Naive thymus-derived CD4-positive, alpha-beta T cell (primary cell): Measurements from ENCODE around the gene CDC14B. TPM values are rescaled to one million over a fixed set of nuclear protein-coding genes. Genes with fewer than 3 reads are reported as not detected.
"Not testable (repeated sequence)": the region's sequence is repeated elsewhere in the genome, so short reads cannot be mapped to it uniquely, and the experiment has no call there.

Source experiments
- ATAC-seq: fragments of 150-1000 bp; cut with Tn5 transposase; 2 replicates; pipeline ENCODE4 v1.10.0; 2021; ENCODE audit warnings: mild to moderate bottlenecking, moderate library complexity
- CTCF ChIA-PET: fragments of 350-600 bp; sonication (Branson Sonifier 250); formaldehyde crosslinking; loops from one replicate; lab custom pipeline; 2021; ENCODE audit warnings: antibody characterized with exemption; lab: Charles Lee
- POLR2A ChIA-PET: fragments of 350-600 bp; sonication (Branson Sonifier 250); formaldehyde crosslinking; loops from one replicate; lab custom pipeline; 2021; ENCODE audit warnings: antibody characterized with exemption, inconsistent platforms; lab: Charles Lee
- DNase-seq, 9 donors: peaks; one replicate each; pipeline versions ENCODE4 v3.0.0 to v3.0.0-alpha.2; 2020 to 2022; ENCODE audit warnings: mixed read lengths in 1 of 9
- H3K27ac ChIP-seq: one replicate; pipeline ENCODE4 v1.7.0; 2013; ENCODE audit warnings: mild to moderate bottlenecking, low read depth, low read length, moderate library complexity
- H3K27me3 ChIP-seq, 2 donors: one replicate each; pipeline ENCODE4 v1.7.0; 2013; ENCODE audit warnings: low read length in 2 of 2, mild to moderate bottlenecking in 2 of 2, moderate library complexity in 2 of 2; ENCODE audit not compliant: control insufficient read depth in 2 of 2, insufficient read depth in 2 of 2
- H3K36me3 ChIP-seq, 3 experiments: 1 replicate in 2 of 3; 2 replicates in 1 of 3; pipeline ENCODE4 v1.7.0; 2013; ENCODE audit warnings: low read length in 3 of 3, mild to moderate bottlenecking in 3 of 3, moderate library complexity in 1 of 3; ENCODE audit not compliant: insufficient read depth in 3 of 3, control insufficient read depth in 2 of 3
- H3K4me1 ChIP-seq, 2 donors: one replicate each; pipeline ENCODE4 v1.7.0; 2013; ENCODE audit warnings: low read length in 2 of 2, mild to moderate bottlenecking in 2 of 2, moderate library complexity in 1 of 2; ENCODE audit not compliant: control insufficient read depth in 2 of 2, insufficient read depth in 2 of 2
- H3K4me3 ChIP-seq: 2 replicates; pipeline ENCODE4 v1.7.0; 2013; ENCODE audit warnings: mild to moderate bottlenecking, low read length
- H3K9me3 ChIP-seq, 3 experiments: 1 replicate in 2 of 3; 2 replicates in 1 of 3; pipeline ENCODE4 v1.7.0; 2013; ENCODE audit warnings: low read length in 3 of 3; ENCODE audit not compliant: control insufficient read depth in 2 of 3
- H3K27ac Mint-ChIP-seq, 9 donors: one replicate each; pipeline ENCODE4 v1.8.0; 2020 to 2022; ENCODE audit warnings: mixed read lengths in 9 of 9, mild to moderate bottlenecking in 8 of 9, moderate library complexity in 5 of 9, inconsistent platforms in 2 of 9
- H3K27me3 Mint-ChIP-seq, 5 donors: one replicate each; pipeline ENCODE4 v1.8.0; 2021 to 2022; ENCODE audit warnings: mixed read lengths in 5 of 5, mild to moderate bottlenecking in 1 of 5
- H3K36me3 Mint-ChIP-seq, 5 donors: one replicate each; pipeline ENCODE4 v1.8.0; 2020 to 2022; ENCODE audit warnings: mixed read lengths in 5 of 5, mild to moderate bottlenecking in 3 of 5, inconsistent platforms in 1 of 5
- H3K4me1 Mint-ChIP-seq, 7 donors: one replicate each; pipeline ENCODE4 v1.8.0; 2020 to 2022; ENCODE audit warnings: mixed read lengths in 7 of 7, mild to moderate bottlenecking in 3 of 7, inconsistent platforms in 1 of 7
- H3K4me3 Mint-ChIP-seq, 10 donors: one replicate each; pipeline ENCODE4 v1.8.0; 2020 to 2022; ENCODE audit warnings: mild to moderate bottlenecking in 10 of 10, mixed read lengths in 10 of 10, moderate library complexity in 6 of 10, inconsistent platforms in 2 of 10
- H3K9me3 Mint-ChIP-seq, 11 donors: one replicate each; pipeline ENCODE4 v1.8.0; 2020 to 2022; ENCODE audit warnings: mixed read lengths in 11 of 11, mild to moderate bottlenecking in 4 of 11, inconsistent platforms in 1 of 11, moderate library complexity in 1 of 11
- intact Hi-C, 2 donors: fragments of 100-400 bp; cut with micrococcal nuclease; formaldehyde crosslinking; loops; one replicate each; pipeline ENCODE4 v1.15.1; 2023
- polyA plus RNA-seq, 2 donors: library from polyadenylated mRNA; unstranded; fragments of 300-500 nt; fragmentation: Illumina TruSeq; gene quantifications; one replicate each; pipeline ENCODE4 v1.2.3, GENCODE V29; 2021
- total RNA-seq, 6 experiments: library from RNA in 5 of 6; stranded (reverse) in 5 of 6; gene quantifications; 1 replicate in 5 of 6; 2 replicates in 1 of 6; pipeline ENCODE4 v1.2.3 and lab custom pipeline; 2021 to 2026

CDC14B gene
- total and polyA plus RNA-seq, 7 experiments from 2014 or later, result 0.41 to 16.5 (median 9.4) TPM

DNA sequence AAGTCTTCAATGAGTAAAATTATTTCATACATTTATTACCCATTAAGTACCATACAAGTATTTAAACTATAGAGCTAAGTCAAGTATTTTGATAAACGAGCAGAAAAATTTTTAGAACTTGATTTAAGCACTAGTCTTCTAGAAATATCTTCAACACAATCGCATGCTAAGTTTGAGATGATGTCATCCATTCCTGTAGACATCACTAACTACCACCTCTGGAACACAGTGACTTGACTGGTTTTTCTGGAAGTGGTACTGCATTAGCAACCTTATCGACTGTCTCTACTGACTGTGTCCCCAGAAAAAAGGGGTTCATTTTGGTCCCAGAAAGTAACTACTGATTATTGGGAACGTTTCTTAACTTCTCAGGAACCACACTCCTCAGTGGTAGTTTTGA lies 69.0 kb downstream of the CDC14B start:
- H3K36me3 ChIP-seq, result no peaks in the 10 kb centered on the region
- no peak overlapping the region for H3K4me3 Mint-ChIP-seq
- no peak for DNase-seq
- H3K27ac Mint-ChIP-seq, result no peak overlapping the region
- ChIA-PET CTCF (no interaction called here), POLR2A (no interaction called here)
- H3K9me3 Mint-ChIP-seq, result no peaks in the 10 kb centered on the region
- ATAC-seq, result no peak
- H3K9me3 ChIP-seq, result no peaks in the 10 kb centered on the region
- H3K36me3 Mint-ChIP-seq, result peaks cover 0 to 21% (median 16%) of the 10 kb centered on the region in 5 donors
- H3K4me1 Mint-ChIP-seq, result peaks cover 0 to 7% (median 0%) of the 10 kb centered on the region in 7 donors
- H3K4me3 ChIP-seq, result no peak overlapping the region
- H3K27me3 ChIP-seq, result no peaks in the 10 kb centered on the region
- H3K27ac ChIP-seq, result no peak overlapping the region
- H3K4me1 ChIP-seq, result no peaks in the 10 kb centered on the region
- intact Hi-C loops, result no loop called here
- H3K27me3 Mint-ChIP-seq, result no peaks in the 10 kb centered on the region

- H3K4me3 ChIP-seq, H3K27me3 Mint-ChIP-seq, ATAC-seq, CTCF ChIA-PET, H3K27me3 ChIP-seq, intact Hi-C loops, DNase-seq, H3K36me3 ChIP-seq, H3K4me1 Mint-ChIP-seq, H3K4me1 ChIP-seq, H3K27ac ChIP-seq, H3K9me3 ChIP-seq, H3K27ac Mint-ChIP-seq, H3K9me3 Mint-ChIP-seq, H3K4me3 Mint-ChIP-seq, POLR2A ChIA-PET: not testable (repeated sequence)
- H3K36me3 Mint-ChIP-seq, result peaks cover 0 to 25% (median 15%) of the 10 kb centered on the region in 5 donors
Observed at GRCh38 chr9:96543131-96543530, 76.5 kb downstream of the CDC14B start.

GRCh38 chr9:96540106-96540505 lies 79.5 kb downstream of the CDC14B start:
- ChIA-PET POLR2A (interaction anchor here (0.6 kb wide), 1 partner anchor 17 kb away, joined by 3 read pairs; no protein-coding TSS in a partner anchor), CTCF (interaction anchor here (0.6 kb wide), 1 partner anchor 323 kb away, joined by 3 read pairs; no protein-coding TSS in a partner anchor)
- Mint-ChIP-seq H3K27ac (no peak overlapping the region), H3K4me1 (no peaks in the 10 kb centered on the region), H3K9me3 (no peaks in the 10 kb centered on the region), H3K36me3 (peaks cover 0 to 38% (median 16%) of the 10 kb centered on the region in 5 donors), H3K27me3 (peaks cover 0 to 3% (median 0%) of the 10 kb centered on the region in 5 donors), H3K4me3 (no peak overlapping the region)
- ATAC-seq (no peak), DNase-seq (no peak)
- no peak overlapping the region for H3K4me3 ChIP-seq
- H3K36me3 ChIP-seq, result peaks cover 0 to 7% (median 0%) of the 10 kb centered on the region in 3 experiments
- no peaks in the 10 kb centered on the region for H3K27me3 ChIP-seq
- no peaks in the 10 kb centered on the region for H3K9me3 ChIP-seq
- intact Hi-C loops, result no loop called here
- no peaks in the 10 kb centered on the region for H3K4me1 ChIP-seq
- no peak overlapping the region for H3K27ac ChIP-seq

GRCh38 chr9:96532173-96532572 lies 87.5 kb downstream of the CDC14B start:
- intact Hi-C loops, result no loop called here
- H3K9me3 ChIP-seq, result no peaks in the 10 kb centered on the region
- Mint-ChIP-seq H3K27me3 (peaks cover 0 to 10% (median 0%) of the 10 kb centered on the region in 5 donors), H3K4me1 (no peaks in the 10 kb centered on the region), H3K4me3 (no peak overlapping the region), H3K36me3 (peaks cover 0 to 71% (median 32%) of the 10 kb centered on the region in 5 donors), H3K9me3 (peaks cover 0 to 7% (median 3%) of the 10 kb centered on the region in 11 donors), H3K27ac (no peak overlapping the region)
- ChIA-PET POLR2A (no interaction called here), CTCF (no interaction called here)
- H3K4me1 ChIP-seq, result no peaks in the 10 kb centered on the region
- no peaks in the 10 kb centered on the region for H3K27me3 ChIP-seq
- DNase-seq (no peak), ATAC-seq (no peak)
- H3K27ac ChIP-seq, result no peak overlapping the region
- H3K4me3 ChIP-seq, result no peak overlapping the region
- peaks cover 0 to 7% (median 0%) of the 10 kb centered on the region in 3 experiments for H3K36me3 ChIP-seq

DNA sequence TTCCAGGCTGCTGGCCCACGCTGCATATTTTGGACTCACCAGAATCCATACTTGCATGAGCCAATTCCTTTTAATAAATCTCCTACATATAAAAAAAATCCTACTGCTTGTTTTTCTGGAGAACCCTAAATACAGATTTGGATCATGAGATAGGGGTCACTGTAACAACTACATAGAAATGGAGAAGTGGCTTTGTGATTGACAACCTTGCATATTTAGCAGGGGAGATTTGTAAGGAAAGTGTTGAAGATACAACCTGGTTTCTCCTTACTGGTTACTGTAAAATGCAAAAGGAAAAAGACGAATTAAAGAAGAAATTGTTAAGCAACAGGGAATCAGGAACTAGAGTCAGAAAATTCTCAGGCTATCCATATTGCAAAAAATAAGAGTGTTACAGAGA lies 94.9 kb downstream of the CDC14B start:
- no peak overlapping the region for H3K4me3 Mint-ChIP-seq
- H3K36me3 ChIP-seq, result no peaks in the 10 kb centered on the region
- ATAC-seq (no peak), DNase-seq (no peak)
- intact Hi-C loops, result no loop called here
- no peaks in the 10 kb centered on the region for H3K9me3 Mint-ChIP-seq
- peaks cover 0 to 9% of the 10 kb centered on the region in 2 donors for H3K4me1 ChIP-seq
- H3K4me3 ChIP-seq, result no peak overlapping the region
- ChIA-PET POLR2A (interaction anchor here (0.6 kb wide), 1 partner anchor 45 kb away, joined by 3 read pairs; no protein-coding TSS in a partner anchor), CTCF (no interaction called here)
- H3K4me1 Mint-ChIP-seq, result peaks cover 7 to 25% (median 20%) of the 10 kb centered on the region in 7 donors
- H3K9me3 ChIP-seq, result no peaks in the 10 kb centered on the region
- H3K27me3 Mint-ChIP-seq, result no peaks in the 10 kb centered on the region
- H3K27ac Mint-ChIP-seq, result peak overlapping the region in 2 of 9 donors; percentile 32 to 41
- peaks cover 0 to 49% (median 12%) of the 10 kb centered on the region in 5 donors for H3K36me3 Mint-ChIP-seq
- H3K27me3 ChIP-seq, result no peaks in the 10 kb centered on the region
- H3K27ac ChIP-seq, result no peak overlapping the region

- intact Hi-C loops, result no loop called here
- H3K9me3 ChIP-seq, result no peaks in the 10 kb centered on the region
- H3K36me3 Mint-ChIP-seq, result peaks cover 0 to 45% (median 14%) of the 10 kb centered on the region in 5 donors
- ChIA-PET POLR2A (no interaction called here), CTCF (no interaction called here)
- H3K36me3 ChIP-seq, result no peaks in the 10 kb centered on the region
- no peaks in the 10 kb centered on the region for H3K27me3 Mint-ChIP-seq
- H3K4me3 ChIP-seq, result no peak overlapping the region
- H3K27ac Mint-ChIP-seq, result no peak overlapping the region
- DNase-seq, result no peak
- no peak overlapping the region for H3K27ac ChIP-seq
- no peak for ATAC-seq
- no peaks in the 10 kb centered on the region for H3K9me3 Mint-ChIP-seq
- no peak overlapping the region for H3K4me3 Mint-ChIP-seq
- peaks cover 7 to 25% (median 20%) of the 10 kb centered on the region in 7 donors for H3K4me1 Mint-ChIP-seq
- H3K4me1 ChIP-seq, result peaks cover 0 to 9% of the 10 kb centered on the region in 2 donors
- no peaks in the 10 kb centered on the region for H3K27me3 ChIP-seq
Observed at GRCh38 chr9:96524045-96524444, 95.6 kb downstream of the CDC14B start.

GRCh38 chr9:96523374-96523773 lies 96.3 kb downstream of the CDC14B start:
- no peaks in the 10 kb centered on the region for H3K27me3 ChIP-seq
- H3K4me3 ChIP-seq, result no peak overlapping the region
- Mint-ChIP-seq H3K4me3 (peak overlapping the region in 1 of 10 donors; percentile 36), H3K27me3 (no peaks in the 10 kb centered on the region), H3K27ac (peak overlapping the region in 1 of 9 donors; percentile 53), H3K9me3 (no peaks in the 10 kb centered on the region), H3K36me3 (peaks cover 0 to 42% (median 17%) of the 10 kb centered on the region in 5 donors), H3K4me1 (peaks cover 7 to 25% (median 20%) of the 10 kb centered on the region in 7 donors)
- no peaks in the 10 kb centered on the region for H3K9me3 ChIP-seq
- DNase-seq (no peak), ATAC-seq (no peak)
- no peaks in the 10 kb centered on the region for H3K36me3 ChIP-seq
- CTCF ChIA-PET, result interaction anchor here (1.0 to 1.3 kb wide), 2 partner anchors 205 to 206 kb away, joined by 4 read pairs; no protein-coding TSS in a partner anchor
- H3K27ac ChIP-seq, result no peak overlapping the region
- POLR2A ChIA-PET, result no interaction called here
- intact Hi-C loops, result no loop called here
- H3K4me1 ChIP-seq, result peaks cover 0 to 9% of the 10 kb centered on the region in 2 donors
